ENCODE data around the gene TMEM139.

DNA sequence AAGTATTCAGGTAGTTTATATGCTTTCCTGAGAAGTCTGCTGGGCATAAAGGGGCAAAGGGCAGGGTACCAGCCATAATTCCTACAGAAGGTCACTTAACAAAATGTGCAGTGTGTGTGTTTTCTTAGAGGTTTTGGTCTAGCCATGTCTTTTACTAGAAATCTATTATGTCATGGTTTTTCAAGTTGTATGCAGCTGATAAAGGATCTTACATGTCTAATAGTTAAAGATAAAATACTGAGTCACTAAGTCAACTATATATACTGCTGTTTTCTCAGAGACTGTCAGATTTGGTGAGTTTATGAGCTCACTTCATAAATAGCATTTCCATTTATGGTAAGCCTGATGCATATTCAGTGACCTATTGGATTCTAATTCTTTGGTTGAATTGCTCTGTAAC lies 11.1 kb downstream of the TMEM139 start:
- TF ChIP-seq, protein P1, sequence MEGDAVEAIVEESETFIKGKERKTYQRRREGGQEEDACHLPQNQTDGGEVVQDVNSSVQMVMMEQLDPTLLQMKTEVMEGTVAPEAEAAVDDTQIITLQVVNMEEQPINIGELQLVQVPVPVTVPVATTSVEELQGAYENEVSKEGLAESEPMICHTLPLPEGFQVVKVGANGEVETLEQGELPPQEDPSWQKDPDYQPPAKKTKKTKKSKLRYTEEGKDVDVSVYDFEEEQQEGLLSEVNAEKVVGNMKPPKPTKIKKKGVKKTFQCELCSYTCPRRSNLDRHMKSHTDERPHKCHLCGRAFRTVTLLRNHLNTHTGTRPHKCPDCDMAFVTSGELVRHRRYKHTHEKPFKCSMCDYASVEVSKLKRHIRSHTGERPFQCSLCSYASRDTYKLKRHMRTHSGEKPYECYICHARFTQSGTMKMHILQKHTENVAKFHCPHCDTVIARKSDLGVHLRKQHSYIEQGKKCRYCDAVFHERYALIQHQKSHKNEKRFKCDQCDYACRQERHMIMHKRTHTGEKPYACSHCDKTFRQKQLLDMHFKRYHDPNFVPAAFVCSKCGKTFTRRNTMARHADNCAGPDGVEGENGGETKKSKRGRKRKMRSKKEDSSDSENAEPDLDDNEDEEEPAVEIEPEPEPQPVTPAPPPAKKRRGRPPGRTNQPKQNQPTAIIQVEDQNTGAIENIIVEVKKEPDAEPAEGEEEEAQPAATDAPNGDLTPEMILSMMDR (IDR thresholded peaks at IDR 0.05), result no peak
- no peak for TF ChIP-seq POLR2A (IDR thresholded peaks at IDR 0.05)
